CD4-positive, alpha-beta T cell treated with Interleukin-12 subunit alpha and Interleukin-12 subunit beta, for 1 hour (primary cell): ENCODE measurements around the gene INSYN2B.

ENCODE experiments used
- DNase-seq: peaks from one replicate; pipeline ENCODE4 v3.0.0-alpha.2; 2020

Gene INSYN2B

DNA sequence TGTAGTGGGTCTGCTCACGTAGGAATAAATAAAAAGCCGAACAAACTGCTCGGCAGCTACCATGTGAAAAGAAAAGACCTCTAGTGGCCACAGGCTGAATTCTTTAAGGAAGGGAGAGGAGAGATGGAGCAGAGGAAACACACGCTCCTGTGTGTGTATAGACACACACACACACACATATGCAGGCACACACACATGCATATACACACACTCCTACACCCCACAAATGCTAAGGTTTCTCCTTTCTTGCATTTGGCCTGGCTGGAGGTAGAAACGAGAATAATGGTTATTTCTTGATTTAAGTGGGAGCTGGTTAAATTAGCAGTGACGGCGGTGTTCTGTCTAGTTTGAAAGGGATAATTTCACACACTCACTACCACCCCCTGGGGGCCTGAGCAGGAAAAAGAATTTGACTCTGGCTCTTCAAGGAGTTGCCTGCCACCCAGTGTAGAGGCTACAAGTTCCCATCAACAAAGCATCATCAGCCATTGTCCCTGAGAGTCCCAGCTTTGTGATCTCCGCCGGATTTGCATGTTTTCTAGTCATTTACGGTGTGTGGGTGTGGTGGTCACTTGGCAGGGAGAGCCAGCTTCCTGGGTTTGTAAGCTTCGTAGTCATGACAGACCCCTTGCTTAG, at the start of gene INSYN2B:
Gene INSYN2B, minus strand, starts transcription at position 78 of the 636 bp plus-strand sequence. CDS start 96,597 bp downstream, outside the sequence.
- peak; percentile 5 for DNase-seq

DNA sequence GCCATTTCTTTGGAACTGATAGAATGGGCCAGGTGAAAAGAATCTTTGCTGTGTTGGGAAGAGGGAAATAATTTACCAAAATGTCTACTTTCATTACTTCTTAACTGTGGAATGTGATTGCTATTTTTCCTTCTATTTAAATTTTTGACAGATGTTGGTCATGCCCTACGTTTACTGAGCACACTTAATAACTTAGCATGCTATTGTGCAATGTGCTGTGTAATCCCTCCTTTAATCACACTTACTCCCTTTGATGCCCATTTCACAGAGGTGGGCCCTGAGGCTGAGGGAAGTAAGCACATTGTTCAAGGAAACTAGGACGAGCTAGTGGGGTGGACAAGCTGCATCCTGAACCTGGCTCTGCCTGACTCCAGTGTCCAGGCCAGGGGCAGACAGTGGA, 47.8 kb upstream of the INSYN2B start:
- DNase-seq = no peak

GRCh38 chr5:170025853-170026252, 45.6 kb upstream of the INSYN2B start:
- no peak for DNase-seq

- no peak for DNase-seq
Measured at GRCh38 chr5:170021506-170021905, 41.2 kb upstream of the INSYN2B start.

DNA sequence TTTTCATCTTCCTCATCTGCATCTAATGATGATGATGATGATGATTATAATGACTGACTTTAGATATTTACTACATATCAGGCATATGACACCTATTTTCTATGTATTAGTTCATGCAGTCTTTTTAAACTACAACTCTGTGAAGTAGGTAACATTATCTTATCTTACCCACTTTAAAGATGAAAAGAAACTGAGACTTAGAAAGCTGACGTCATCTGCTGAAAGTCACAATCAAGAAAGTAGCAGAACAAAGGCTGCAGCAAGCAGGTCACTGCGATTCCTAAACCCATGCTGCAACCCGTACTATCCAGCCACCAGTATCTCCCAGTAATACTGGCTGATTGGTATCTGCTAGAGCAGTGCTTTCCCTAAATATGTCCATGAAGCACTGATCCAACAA, 40.1 kb upstream of the INSYN2B start:
- DNase-seq = no peak

GRCh38 chr5:170012622-170013021, 32.3 kb upstream of the INSYN2B start:
- DNase-seq = no peak

- DNase-seq = no peak
Measured at GRCh38 chr5:170011751-170012150, 31.5 kb upstream of the INSYN2B start.

- no peak for DNase-seq
Measured at GRCh38 chr5:170010595-170010994, 30.3 kb upstream of the INSYN2B start.

GRCh38 chr5:170008376-170008775, 28.1 kb upstream of the INSYN2B start:
- no peak for DNase-seq

DNA sequence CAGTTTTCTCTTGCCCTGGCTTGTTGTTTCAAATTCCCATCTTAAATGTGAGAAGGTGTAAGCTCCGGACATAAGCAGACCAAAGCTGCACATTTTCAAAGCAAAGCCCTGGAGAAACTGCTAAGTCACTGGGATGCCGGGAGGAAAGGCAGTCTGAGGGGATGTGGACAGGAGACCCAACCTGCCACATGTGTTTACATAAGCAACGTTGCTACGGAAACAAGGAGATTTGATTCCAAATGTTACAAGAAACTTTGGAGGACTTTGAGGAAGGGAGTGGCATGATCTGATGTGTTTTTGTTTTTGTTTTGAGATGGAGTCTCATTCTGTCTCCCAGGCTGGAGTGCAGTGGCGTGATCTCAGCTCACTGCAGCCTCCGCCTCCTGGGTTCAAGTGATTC, 25.7 kb upstream of the INSYN2B start:
- DNase-seq = no peak

- DNase-seq = no peak
Measured at GRCh38 chr5:170000155-170000554, 19.9 kb upstream of the INSYN2B start.

DNA sequence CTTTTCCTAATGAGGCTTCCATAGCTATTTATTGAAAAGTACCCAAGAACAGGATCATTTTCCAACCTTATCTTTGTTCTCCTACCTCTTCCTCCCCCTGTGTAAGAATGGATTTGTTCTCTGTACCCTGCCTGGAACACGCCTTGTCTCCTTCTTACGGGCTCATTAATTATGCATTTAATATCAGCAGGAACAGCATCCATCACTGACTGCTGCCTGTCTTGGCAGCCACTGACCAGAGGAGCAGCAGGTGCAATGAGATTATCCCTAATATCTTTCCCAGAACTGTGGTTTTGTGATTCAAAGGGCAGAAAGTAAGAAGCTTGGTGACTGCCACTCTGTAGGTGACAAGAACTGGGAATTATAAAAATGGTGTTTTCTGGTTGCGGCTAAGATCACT, 19.3 kb upstream of the INSYN2B start:
- no peak for DNase-seq

GRCh38 chr5:169997798-169998197, 17.5 kb upstream of the INSYN2B start:
- no peak for DNase-seq

- no peak for DNase-seq
Measured at GRCh38 chr5:169993485-169993790, 13.1 kb upstream of the INSYN2B start.

- DNase-seq = no peak
Measured at GRCh38 chr5:169992789-169993484, 12.6 kb upstream of the INSYN2B start.

GRCh38 chr5:169991115-169991869, 11.0 kb upstream of the INSYN2B start:
- DNase-seq = no peak

- no peak for DNase-seq
Measured at GRCh38 chr5:169989365-169989764, 9.1 kb upstream of the INSYN2B start.

GRCh38 chr5:169988947-169989346, 8.7 kb upstream of the INSYN2B start:
- DNase-seq = no peak

- no peak for DNase-seq
Measured at GRCh38 chr5:169988206-169988605, 7.9 kb upstream of the INSYN2B start.

DNA sequence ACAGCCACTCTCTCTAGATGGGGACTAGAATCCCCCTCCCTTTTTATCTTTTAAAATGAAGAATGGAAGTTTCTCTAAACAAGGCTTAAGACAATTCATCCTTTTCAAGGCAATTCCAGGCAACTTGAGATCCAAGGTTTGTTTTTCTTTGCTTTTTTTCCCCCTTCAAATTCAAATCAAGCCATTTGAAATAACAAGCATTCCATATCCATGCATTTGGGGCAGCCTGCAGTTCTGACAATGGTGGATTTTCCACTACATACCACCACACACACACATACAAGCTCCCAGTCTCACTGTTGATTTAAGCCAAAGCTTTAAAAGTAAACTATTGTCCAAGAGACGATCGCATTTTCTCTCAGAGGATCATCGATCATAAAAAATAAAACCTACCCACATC, 424 bp downstream of the INSYN2B start:
- no peak for DNase-seq

GRCh38 chr5:169978714-169979113, 1.6 kb downstream of the INSYN2B start:
- no peak for DNase-seq

DNA sequence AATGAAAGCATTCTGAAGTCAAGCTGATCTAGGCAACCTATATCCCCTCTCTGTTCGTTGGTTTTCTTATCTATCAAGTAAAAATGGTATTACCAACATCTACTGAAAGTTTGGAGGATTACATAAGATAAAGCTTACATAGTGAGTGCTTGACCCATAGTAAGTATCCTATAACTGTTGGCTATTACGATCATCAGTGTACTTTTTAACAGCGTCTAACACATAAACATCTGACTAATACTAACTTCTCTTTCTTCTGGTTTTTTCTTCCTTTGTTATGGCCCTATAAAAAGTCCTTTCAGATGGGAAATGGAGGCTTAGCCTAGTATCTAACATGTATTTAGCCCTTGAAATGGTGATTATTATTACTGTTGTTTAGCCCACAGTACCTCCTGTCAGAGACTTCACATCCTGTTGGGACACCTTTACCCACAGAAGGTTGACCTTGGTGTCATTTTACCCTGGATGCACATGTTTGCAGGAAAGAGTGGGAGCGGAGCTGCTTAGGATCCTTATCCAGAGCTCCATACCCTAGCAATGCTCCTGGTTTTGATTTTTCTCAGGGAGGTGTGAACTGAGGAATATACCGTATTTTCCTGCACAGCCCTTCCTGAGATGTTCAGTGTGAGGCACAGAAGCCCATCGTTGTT, 6.0 kb downstream of the INSYN2B start:
- no peak for DNase-seq

- no peak for DNase-seq
Measured at GRCh38 chr5:169973056-169973455, 7.2 kb downstream of the INSYN2B start.

- no peak for DNase-seq
Measured at GRCh38 chr5:169971780-169972179, 8.5 kb downstream of the INSYN2B start.
